ENCODE measurements around the gene MSL3B.

GRCh38 chr2:233853353-233853752, 14.8 kb downstream of the MSL3B start:
- TF ChIP-seq POLR2AphosphoS5 (IDR thresholded peaks at IDR 0.05; ENCODE audit: low read depth, low read length) (no peak), POLR2A (IDR thresholded peaks at IDR 0.05; ENCODE audit: low read depth, low read length) (no peak), POU2F2 (IDR thresholded peaks at IDR 0.05; ENCODE audit: low read depth, low read length) (no peak)

All from GM12891 (cell line).